Stimulated activated CD4-positive, alpha-beta T cell treated with anti-CD3 and anti-CD28 coated beads, Interleukin-1b, Interleukin-23, amount 100 ng/mL, for 1 hour (primary cell): Measurements from ENCODE around the gene SETD5.

ENCODE experiments used
- DNase-seq, 2 donors: peaks; one replicate each; pipeline ENCODE4 v3.0.0-alpha.2; 2020; ENCODE audit warnings: low read depth in 2 of 2

Gene SETD5

GRCh38 chr3:9408546-9408945 lies 11.1 kb downstream of the SETD5 start:
- DNase-seq, result no peak

GRCh38 chr3:9409981-9410854 lies 12.8 kb downstream of the SETD5 start:
- DNase-seq, result no peak

GRCh38 chr3:9411302-9411701 lies 13.9 kb downstream of the SETD5 start:
- DNase-seq, result no peak

GRCh38 chr3:9412293-9412692 lies 14.9 kb downstream of the SETD5 start:
- DNase-seq, result no peak

GRCh38 chr3:9414826-9415225 lies 17.4 kb downstream of the SETD5 start:
- DNase-seq, result no peak

GRCh38 chr3:9415485-9416138 lies 18.2 kb downstream of the SETD5 start:
- DNase-seq, result no peak

- DNase-seq, result no peak
Measured at GRCh38 chr3:9416139-9416780, 18.8 kb downstream of the SETD5 start.

GRCh38 chr3:9420850-9421549 lies 23.6 kb downstream of the SETD5 start:
- DNase-seq, result no peak

GRCh38 chr3:9422712-9423424 lies 25.5 kb downstream of the SETD5 start:
- DNase-seq, result no peak

- no peak for DNase-seq
Measured at GRCh38 chr3:9428411-9428810, 31.0 kb downstream of the SETD5 start.

- no peak for DNase-seq
Measured at GRCh38 chr3:9430733-9431132, 33.3 kb downstream of the SETD5 start.

- no peak for DNase-seq
Measured at GRCh38 chr3:9433627-9434521, 36.5 kb downstream of the SETD5 start.

- no peak for DNase-seq
Measured at GRCh38 chr3:9435316-9435715, 37.9 kb downstream of the SETD5 start.

GRCh38 chr3:9439331-9439730 lies 41.9 kb downstream of the SETD5 start:
- no peak for DNase-seq

- DNase-seq, result no peak
Measured at GRCh38 chr3:9441501-9442221, 44.2 kb downstream of the SETD5 start.

- DNase-seq, result no peak
Measured at GRCh38 chr3:9448071-9448470, 50.7 kb downstream of the SETD5 start.

- no peak for DNase-seq
Measured at GRCh38 chr3:9448643-9449042, 51.2 kb downstream of the SETD5 start.

- no peak for DNase-seq
Measured at GRCh38 chr3:9450126-9450525, 52.7 kb downstream of the SETD5 start.

- DNase-seq, result no peak
Measured at GRCh38 chr3:9450991-9451390, 53.6 kb downstream of the SETD5 start.

GRCh38 chr3:9452417-9452816 lies 55.0 kb downstream of the SETD5 start:
- no peak for DNase-seq
